Activated CD4-positive, alpha-beta T cell treated with anti-CD3 and anti-CD28 coated beads for 48 hours (primary cell): ENCODE results near the gene NCK2.
A peak's percentile ranks its signal among the peaks of the same experiment; 100 is the strongest.

Experiments
- DNase-seq: peaks from one replicate; pipeline ENCODE4 v3.0.0-alpha.2; 2020

NCK2 gene

DNA sequence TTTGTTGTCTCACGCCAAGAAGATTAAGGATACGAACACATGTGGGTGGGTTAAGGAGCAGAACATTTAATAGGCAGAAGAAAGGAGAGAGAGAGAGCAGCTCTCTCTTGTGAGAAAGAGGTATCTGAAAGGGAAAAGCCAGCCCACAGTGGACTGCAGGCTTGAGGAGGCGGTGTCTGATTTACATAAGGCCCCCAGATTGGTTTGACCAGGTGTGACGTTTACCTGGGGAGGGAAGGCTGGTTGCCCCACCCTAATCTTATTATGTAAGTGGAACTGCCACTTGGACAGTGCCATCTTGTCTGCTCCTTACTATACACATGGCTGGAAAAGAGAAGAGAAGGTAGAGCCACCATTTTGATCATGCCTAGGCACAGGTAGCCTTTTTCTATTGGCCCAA lies 189.2 kb downstream of the NCK2 start:
- DNase-seq = no peak

DNA sequence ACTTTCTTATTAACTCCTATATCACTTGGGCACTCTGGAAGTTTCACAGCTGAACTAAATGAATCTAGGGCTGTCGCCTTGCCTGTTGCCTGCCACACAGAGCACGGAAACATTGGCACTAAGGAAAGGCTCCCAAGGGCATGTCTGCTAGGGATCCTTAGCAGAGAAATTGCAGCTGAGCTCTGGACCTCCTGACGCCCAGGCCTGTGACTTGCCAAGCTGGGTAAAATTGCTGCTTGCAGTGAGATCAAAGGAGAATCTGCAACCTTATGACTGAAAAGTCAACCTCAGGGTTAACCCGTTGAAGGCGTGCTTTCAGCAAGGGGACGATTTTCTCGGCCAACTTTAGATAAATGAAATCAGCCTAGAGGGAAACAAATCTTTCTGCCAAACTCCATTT lies 189.8 kb downstream of the NCK2 start:
- peak; percentile 62 for DNase-seq

DNA sequence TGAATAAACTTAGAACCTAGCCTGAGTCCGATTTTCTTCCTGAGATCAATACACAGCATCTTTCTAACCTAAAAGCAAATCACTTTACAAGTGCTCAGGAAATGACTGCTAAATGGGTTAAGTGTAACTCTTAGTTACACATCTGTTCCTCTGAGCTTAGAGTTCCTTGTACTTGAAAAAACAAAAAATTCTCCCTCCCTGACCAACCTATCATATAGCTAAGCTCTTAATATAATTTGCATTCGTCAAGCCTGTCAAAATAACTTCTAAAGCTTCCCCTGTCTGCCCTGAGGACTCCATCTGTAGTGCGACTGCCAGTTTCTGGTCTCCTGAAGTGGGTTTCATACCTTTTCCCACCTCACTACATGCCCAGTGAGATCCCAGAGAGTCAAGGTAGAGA lies 190.4 kb downstream of the NCK2 start:
- DNase-seq = no peak

DNA sequence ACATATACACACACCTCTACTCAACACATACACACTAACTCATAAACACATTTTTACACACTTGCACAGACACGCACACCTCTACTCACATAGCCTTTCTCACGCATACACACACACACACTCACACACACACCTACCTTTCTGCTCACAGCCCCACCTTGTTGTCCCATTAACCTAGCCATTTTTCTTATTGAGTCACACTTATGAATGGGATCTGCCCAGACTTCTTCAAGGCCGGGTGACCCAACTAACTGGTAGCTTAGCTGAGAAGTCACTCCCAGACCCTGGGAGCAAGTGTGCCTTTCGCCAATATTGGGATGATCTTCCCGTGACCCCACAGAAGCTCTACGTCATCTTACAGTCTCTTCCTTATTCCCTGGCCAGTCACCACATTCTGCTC lies 192.2 kb downstream of the NCK2 start:
- DNase-seq = no peak

DNA sequence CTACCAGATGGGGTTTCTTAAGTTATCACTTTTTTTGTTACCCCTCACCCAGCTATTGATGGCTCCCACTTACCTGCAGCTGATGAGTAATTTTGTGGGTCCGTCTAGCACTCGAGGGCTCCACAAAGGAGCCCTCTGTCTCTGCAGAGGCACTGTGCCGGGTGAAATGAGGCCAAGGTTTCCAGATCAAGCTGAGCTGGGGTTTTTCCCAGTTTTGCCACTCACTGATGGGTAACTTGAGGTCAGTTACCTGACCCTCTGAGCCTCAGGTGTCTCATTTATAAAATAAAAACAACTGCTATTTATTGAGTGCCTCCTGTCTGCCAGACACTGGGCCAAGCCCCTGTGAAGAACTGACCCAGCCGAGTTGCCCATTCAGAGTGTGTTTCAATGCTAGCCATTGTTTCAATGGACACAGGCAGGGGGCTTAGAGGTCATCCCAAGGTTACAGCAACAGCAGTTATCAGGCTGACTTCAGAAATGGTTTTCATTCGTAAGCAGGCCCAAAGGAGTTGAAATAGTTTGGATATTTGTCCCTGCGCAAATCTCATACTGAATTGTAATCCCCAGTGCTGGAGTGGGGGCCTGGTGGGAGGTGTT lies 192.9 kb downstream of the NCK2 start:
- DNase-seq = no peak
